Liver (tissue), 3 donors: ENCODE results near the gene SIDT2.

Source experiments
- EGR1 ChIP-seq, 2 donors: IDR thresholded peaks; 2 replicates each; pipeline ENCODE4 v1.6.1; 2016 to 2018; ENCODE audit warnings: antibody characterized with exemption in 2 of 2, low read depth in 2 of 2
- GABPA ChIP-seq, 2 donors: IDR thresholded peaks in 1 of 2; conservative IDR thresholded peaks in 1 of 2; 2 replicates each; pipeline ENCODE4 v1.6.1; 2016; ENCODE audit warnings: antibody characterized with exemption in 2 of 2, mild to moderate bottlenecking in 1 of 2, moderate library complexity in 1 of 2
- RAD21 ChIP-seq, 2 donors: IDR thresholded peaks; 2 replicates each; pipeline ENCODE4 v1.6.1; 2016; ENCODE audit warnings: antibody characterized with exemption in 2 of 2, mild to moderate bottlenecking in 2 of 2
- TAF1 ChIP-seq: conservative IDR thresholded peaks from 2 replicates; pipeline ENCODE4 v1.6.1; 2016; ENCODE audit warnings: antibody characterized with exemption, mild to moderate bottlenecking
- TF ChIP-seq, protein P1 (sequence below): fragments of 150-350 bp; IDR thresholded peaks from 2 replicates; pipeline ENCODE4 v1.5.1; 2017; ENCODE audit warnings: improper control_type of control experiment, low read depth, low read length; ENCODE audit not compliant: missing input control
- TF ChIP-seq, protein P2 (sequence below): IDR thresholded peaks from 2 replicates; pipeline ENCODE4 v1.6.1; 2016; ENCODE audit warnings: antibody characterized with exemption
- donor health status: healthy.
- donor health status: healthy.

DNA sequence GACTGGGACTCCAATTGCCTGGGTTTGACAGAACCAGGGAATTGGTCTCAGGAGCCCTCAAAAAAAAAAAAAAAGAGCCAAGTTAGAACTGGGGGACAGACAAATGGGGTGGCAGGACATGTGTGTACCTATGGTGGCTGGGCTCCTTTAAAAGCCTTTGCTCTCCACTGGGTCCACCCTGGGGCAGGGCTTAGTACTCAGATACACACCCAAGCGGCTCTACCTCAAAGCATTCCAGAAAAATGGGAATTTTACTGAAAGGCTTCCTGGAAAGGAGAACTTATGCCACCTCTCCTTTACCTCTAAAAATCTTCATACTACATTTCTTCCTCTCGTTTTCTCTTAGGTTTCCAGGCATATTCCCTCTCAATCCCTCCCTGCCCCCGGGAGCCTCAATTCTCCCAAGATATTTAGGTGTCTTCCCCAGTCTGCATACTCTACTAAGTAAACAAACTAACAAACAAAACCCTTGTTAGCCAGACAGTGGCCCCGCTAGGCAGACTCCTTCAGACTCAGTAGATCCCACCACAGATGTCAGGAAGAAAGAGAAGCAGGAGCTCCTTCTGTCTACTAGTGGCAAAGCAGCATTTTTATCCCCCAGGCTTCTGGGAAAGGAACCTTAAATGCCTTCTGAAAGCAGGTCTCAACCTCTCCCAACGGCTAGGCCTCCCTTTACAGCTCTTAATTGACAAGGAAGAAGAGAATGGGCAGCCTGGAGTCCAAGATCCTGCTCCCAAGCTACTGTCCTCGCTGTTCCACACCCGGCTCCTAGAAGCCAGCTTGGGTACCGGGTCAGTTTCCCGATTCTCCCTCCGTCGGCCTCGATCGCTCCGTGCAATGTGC, 52.7 kb downstream of the SIDT2 start:
- TF ChIP-seq, protein P1, sequence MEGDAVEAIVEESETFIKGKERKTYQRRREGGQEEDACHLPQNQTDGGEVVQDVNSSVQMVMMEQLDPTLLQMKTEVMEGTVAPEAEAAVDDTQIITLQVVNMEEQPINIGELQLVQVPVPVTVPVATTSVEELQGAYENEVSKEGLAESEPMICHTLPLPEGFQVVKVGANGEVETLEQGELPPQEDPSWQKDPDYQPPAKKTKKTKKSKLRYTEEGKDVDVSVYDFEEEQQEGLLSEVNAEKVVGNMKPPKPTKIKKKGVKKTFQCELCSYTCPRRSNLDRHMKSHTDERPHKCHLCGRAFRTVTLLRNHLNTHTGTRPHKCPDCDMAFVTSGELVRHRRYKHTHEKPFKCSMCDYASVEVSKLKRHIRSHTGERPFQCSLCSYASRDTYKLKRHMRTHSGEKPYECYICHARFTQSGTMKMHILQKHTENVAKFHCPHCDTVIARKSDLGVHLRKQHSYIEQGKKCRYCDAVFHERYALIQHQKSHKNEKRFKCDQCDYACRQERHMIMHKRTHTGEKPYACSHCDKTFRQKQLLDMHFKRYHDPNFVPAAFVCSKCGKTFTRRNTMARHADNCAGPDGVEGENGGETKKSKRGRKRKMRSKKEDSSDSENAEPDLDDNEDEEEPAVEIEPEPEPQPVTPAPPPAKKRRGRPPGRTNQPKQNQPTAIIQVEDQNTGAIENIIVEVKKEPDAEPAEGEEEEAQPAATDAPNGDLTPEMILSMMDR: no peak
- TF ChIP-seq EGR1 (IDR thresholded peaks at IDR 0.05; ENCODE audit: low read depth in 2 of 2) (no peak), RAD21 (IDR thresholded peaks at IDR 0.05) (no peak), TAF1 (no peak), GABPA (IDR thresholded peaks at IDR 0.05 in 1 of 2, conservative IDR thresholded peaks at IDR 0.05 in 1 of 2) (no peak)
- TF ChIP-seq, protein P2, sequence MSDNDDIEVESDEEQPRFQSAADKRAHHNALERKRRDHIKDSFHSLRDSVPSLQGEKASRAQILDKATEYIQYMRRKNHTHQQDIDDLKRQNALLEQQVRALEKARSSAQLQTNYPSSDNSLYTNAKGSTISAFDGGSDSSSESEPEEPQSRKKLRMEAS: no peak
